Measurements from ENCODE around the gene HAUS7. TPM values are rescaled to one million over a fixed set of nuclear protein-coding genes. Genes with fewer than 3 reads are reported as not detected.

The HAUS7 gene
- total RNA-seq, 4 donors from 2014 or later: 7.0 to 34.8 (median 12.4) TPM

DNA sequence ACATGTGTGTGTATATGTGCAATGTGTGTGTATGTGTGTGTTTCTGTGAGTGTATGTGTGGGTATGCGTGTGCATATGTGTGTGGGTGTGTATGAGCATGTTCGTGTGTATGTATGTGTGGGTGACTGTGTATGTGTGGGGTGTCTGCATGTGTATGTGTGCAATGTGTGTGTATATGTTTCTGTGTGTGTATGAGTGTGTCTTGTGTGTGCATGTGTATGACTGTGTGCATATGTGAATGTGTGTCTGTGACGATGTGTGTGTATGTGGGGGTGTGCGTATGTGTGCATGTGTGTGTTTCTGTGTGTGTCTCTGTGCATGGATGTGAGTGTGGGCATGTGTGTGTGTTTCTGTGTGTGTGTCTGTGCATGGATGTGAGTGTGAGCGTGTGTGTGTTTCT lies 42.9 kb upstream of the HAUS7 start:
- 74% methylated on average over 5 of the region's 5 CpGs; no CpG with 5 or more reads in 1 of the 2 donors for WGBS, 2 donors (ENCODE audit: low coverage in 1 of 2)
- Histone ChIP-seq H3K27me3 (peaks cover 11% of the 10 kb centered on the region), H3K4me3 (no peak overlapping the region), H3K4me1 (no peaks in the 10 kb centered on the region), H3K36me3 (no peaks in the 10 kb centered on the region), H3K9me3 (no peaks in the 10 kb centered on the region), H3K27ac (no peak overlapping the region)
- in situ Hi-C loops (cut with MboI; ENCODE audit: low pct_ligation_motif_present in 1 of 4, low pct_unique_long_range_greater_than_20kb in 1 of 4, low sequenced_read_pairs in 3 of 4): loop anchor here in 1 of 4 donors (25.0 kb wide), 1 partner anchor 551 kb away; no protein-coding TSS in a partner anchor
- intact Hi-C loops (cut with DNase I; ENCODE audit: low total_unique reads): no loop called here
- DNase-seq: no peak
- TF ChIP-seq, protein P1, sequence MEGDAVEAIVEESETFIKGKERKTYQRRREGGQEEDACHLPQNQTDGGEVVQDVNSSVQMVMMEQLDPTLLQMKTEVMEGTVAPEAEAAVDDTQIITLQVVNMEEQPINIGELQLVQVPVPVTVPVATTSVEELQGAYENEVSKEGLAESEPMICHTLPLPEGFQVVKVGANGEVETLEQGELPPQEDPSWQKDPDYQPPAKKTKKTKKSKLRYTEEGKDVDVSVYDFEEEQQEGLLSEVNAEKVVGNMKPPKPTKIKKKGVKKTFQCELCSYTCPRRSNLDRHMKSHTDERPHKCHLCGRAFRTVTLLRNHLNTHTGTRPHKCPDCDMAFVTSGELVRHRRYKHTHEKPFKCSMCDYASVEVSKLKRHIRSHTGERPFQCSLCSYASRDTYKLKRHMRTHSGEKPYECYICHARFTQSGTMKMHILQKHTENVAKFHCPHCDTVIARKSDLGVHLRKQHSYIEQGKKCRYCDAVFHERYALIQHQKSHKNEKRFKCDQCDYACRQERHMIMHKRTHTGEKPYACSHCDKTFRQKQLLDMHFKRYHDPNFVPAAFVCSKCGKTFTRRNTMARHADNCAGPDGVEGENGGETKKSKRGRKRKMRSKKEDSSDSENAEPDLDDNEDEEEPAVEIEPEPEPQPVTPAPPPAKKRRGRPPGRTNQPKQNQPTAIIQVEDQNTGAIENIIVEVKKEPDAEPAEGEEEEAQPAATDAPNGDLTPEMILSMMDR (IDR thresholded peaks at IDR 0.05): no peak
- TF ChIP-seq EP300 (IDR thresholded peaks at IDR 0.05; ENCODE audit: low read depth) (no peak), POLR2AphosphoS5 (IDR thresholded peaks at IDR 0.05) (no peak), POLR2A (IDR thresholded peaks at IDR 0.05) (no peak)

DNA sequence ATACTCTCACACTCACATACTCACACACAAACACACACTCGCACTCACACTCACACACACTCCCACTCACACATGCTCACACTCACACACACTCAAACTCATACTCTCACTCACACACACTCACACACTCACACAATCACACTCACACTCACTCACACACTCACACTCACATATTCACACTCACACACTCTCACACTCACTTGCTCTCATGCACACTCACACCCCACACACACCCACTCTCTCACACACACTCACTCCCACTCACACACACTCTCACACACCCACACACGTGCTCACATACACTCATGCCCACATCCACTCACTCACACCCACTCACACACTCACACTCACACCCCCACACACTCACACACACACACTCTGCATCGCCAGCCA lies 42.1 kb upstream of the HAUS7 start:
- no peak for DNase-seq
- peaks cover 5% of the 10 kb centered on the region for H3K27me3 ChIP-seq
- intact Hi-C loops (cut with DNase I; ENCODE audit: low total_unique reads) (no loop called here), in situ Hi-C loops (cut with MboI; ENCODE audit: low pct_ligation_motif_present in 1 of 4, low pct_unique_long_range_greater_than_20kb in 1 of 4, low sequenced_read_pairs in 3 of 4) (loop anchor here in 1 of 4 donors (25.0 kb wide), 1 partner anchor 550 kb away; no protein-coding TSS in a partner anchor)
- H3K4me1 ChIP-seq: no peaks in the 10 kb centered on the region
- WGBS, 2 donors (ENCODE audit: low coverage in 1 of 2): 68% methylated on average over 3 of the region's 3 CpGs; no CpG with 5 or more reads in 1 of the 2 donors
- H3K4me3 ChIP-seq: no peak overlapping the region
- H3K9me3 ChIP-seq: no peaks in the 10 kb centered on the region
- TF ChIP-seq EP300 (IDR thresholded peaks at IDR 0.05; ENCODE audit: low read depth): no peak
- TF ChIP-seq POLR2A (IDR thresholded peaks at IDR 0.05): no peak
- TF ChIP-seq, protein P1 (IDR thresholded peaks at IDR 0.05): no peak
- TF ChIP-seq POLR2AphosphoS5 (IDR thresholded peaks at IDR 0.05): no peak
- H3K36me3 ChIP-seq: no peaks in the 10 kb centered on the region
- H3K27ac ChIP-seq: no peak overlapping the region

DNA sequence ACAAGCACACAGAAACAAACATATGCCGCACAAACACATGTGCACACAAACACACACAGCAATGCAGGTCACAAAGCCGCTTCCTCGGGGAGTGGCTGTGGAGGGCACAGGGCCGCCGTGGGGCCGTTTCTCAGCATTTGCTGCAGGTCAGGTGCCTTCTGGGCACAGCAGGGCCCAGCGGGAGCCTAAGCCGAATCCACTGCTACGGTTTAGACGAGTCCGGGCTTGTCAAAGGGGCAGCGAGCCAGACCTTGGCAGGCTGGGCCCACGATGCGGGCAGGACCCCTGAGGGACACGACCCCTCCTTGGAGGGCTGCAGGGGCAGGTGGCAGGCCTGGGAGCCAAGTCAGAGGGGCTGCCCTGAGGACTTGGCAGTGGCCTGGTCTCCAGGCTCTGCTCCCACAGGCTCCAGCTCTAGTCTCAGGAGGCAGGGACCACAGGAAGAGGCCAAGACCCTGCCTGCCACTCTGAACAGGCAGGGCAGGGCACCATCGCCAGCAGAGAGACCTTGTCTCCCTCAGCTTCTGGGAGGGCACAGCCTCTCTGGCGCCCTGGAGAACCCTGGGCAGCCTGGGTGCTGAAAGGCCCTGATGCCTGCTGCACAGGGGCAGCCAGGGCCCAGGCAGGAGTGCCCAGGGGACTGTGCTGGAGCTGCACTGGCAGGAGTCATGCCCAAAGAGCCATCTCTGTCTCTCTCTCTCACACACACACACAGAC lies 41.6 kb upstream of the HAUS7 start:
- no peaks in the 10 kb centered on the region for H3K36me3 ChIP-seq
- no peaks in the 10 kb centered on the region for H3K27me3 ChIP-seq
- DNase-seq: no peak
- WGBS, 2 donors (ENCODE audit: low coverage in 1 of 2): 88% methylated on average over 13 of the region's 17 CpGs; no CpG with 5 or more reads in 1 of the 2 donors
- no peak overlapping the region for H3K4me3 ChIP-seq
- intact Hi-C loops (cut with DNase I; ENCODE audit: low total_unique reads): no loop called here
- H3K9me3 ChIP-seq: no peaks in the 10 kb centered on the region
- TF ChIP-seq EP300 (IDR thresholded peaks at IDR 0.05; ENCODE audit: low read depth): no peak
- TF ChIP-seq POLR2A (IDR thresholded peaks at IDR 0.05): no peak
- TF ChIP-seq, protein P1 (IDR thresholded peaks at IDR 0.05): no peak
- H3K4me1 ChIP-seq: no peaks in the 10 kb centered on the region
- H3K27ac ChIP-seq: no peak overlapping the region
- in situ Hi-C loops (cut with MboI; ENCODE audit: low pct_ligation_motif_present in 1 of 4, low pct_unique_long_range_greater_than_20kb in 1 of 4, low sequenced_read_pairs in 3 of 4): loop anchor here in 1 of 4 donors (25.0 kb wide), 1 partner anchor 550 kb away; no protein-coding TSS in a partner anchor

DNA sequence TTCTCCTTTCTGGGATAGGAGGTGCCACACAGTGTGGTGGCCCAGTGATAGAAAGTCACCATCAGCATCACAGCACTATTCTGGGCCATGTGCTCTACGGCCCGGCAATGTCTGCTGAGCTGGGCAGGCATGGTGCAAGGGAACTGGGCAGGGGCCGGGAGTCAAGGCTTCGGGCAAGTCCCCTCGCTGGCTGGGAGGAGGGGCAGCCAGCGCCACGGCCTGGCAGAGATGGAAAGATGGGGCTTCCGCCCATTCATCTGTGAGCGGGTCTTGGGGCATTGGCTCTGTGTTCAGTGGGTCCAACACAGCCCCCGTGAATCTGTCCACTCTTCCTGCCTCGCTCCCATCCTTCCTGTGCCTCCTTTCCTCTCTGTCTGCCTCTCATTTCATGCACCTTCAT lies 40.0 kb upstream of the HAUS7 start:
- Histone ChIP-seq H3K36me3 (no peaks in the 10 kb centered on the region), H3K9me3 (no peaks in the 10 kb centered on the region), H3K27ac (no peak overlapping the region), H3K27me3 (no peaks in the 10 kb centered on the region), H3K4me1 (no peaks in the 10 kb centered on the region), H3K4me3 (no peak overlapping the region)
- DNase-seq: no peak
- intact Hi-C loops (cut with DNase I; ENCODE audit: low total_unique reads): no loop called here
- in situ Hi-C loops (cut with MboI; ENCODE audit: low pct_ligation_motif_present in 1 of 4, low pct_unique_long_range_greater_than_20kb in 1 of 4, low sequenced_read_pairs in 3 of 4): loop anchor here in 1 of 4 donors (25.0 kb wide), 1 partner anchor 548 kb away; no protein-coding TSS in a partner anchor
- WGBS, 2 donors (ENCODE audit: low coverage in 1 of 2): 84% methylated on average over 11 of the region's 11 CpGs; no CpG with 5 or more reads in 1 of the 2 donors
- no peak for TF ChIP-seq EP300 (IDR thresholded peaks at IDR 0.05; ENCODE audit: low read depth)
- TF ChIP-seq, protein P1 (IDR thresholded peaks at IDR 0.05): no peak
- TF ChIP-seq POLR2A (IDR thresholded peaks at IDR 0.05): no peak
- TF ChIP-seq POLR2AphosphoS5 (IDR thresholded peaks at IDR 0.05): no peak

Measured in transverse colon (tissue), 4 donors.